K562 (cell line): Measurements from ENCODE around the gene ZBTB8B. TPM values are rescaled to one million over a fixed set of nuclear protein-coding genes. Genes with fewer than 3 reads are reported as not detected.

Experiments used
- CBFA2T2 ChIP-seq: fragments of 450-650 bp; conservative IDR thresholded peaks from 2 replicates; pipeline ENCODE4 v1.6.1; 2017; ENCODE audit warnings: mild to moderate bottlenecking
- ELF2 ChIP-seq: fragments of 250-450 bp; sonication (Bioruptor Pico); IDR thresholded peaks from 2 replicates; pipeline ENCODE4 v1.5.0; 2021; ENCODE audit warnings: mild to moderate bottlenecking
- FOXJ3 ChIP-seq: sonication (generic); formaldehyde crosslinking; IDR thresholded peaks from 2 replicates; pipeline ENCODE4 v1.4.0; 2020; ENCODE audit warnings: mild to moderate bottlenecking, missing genetic modification reagents
- GABPB2 ChIP-seq: fragments of 250-450 bp; sonication (Bioruptor Pico); conservative IDR thresholded peaks from 2 replicates; pipeline ENCODE4 v1.5.1; 2021; ENCODE audit warnings: mild to moderate bottlenecking
- HEY1 ChIP-seq: fragments of 250-450 bp; sonication (Bioruptor Pico); IDR thresholded peaks from 2 replicates; pipeline ENCODE4 v1.5.0; 2020; ENCODE audit warnings: mild to moderate bottlenecking, moderate library complexity, borderline replicate concordance
- MXI1 ChIP-seq: IDR thresholded peaks from 2 replicates; pipeline ENCODE4 v1.6.1; 2011; ENCODE audit warnings: low read depth, mild to moderate bottlenecking, improper control_type of control experiment, low read length
- NCOA2 ChIP-seq, 2 experiments: fragments of 450-650 bp; IDR thresholded peaks; 2 replicates each; pipeline ENCODE4 v1.6.1; 2018; ENCODE audit warnings: mild to moderate bottlenecking in 2 of 2, moderate library complexity in 1 of 2; ENCODE audit not compliant: partially characterized antibody in 2 of 2
- RCOR1 ChIP-seq, 2 experiments: IDR thresholded peaks; 2 replicates each; pipeline ENCODE4 v1.6.1; 2012; ENCODE audit warnings: low read depth in 2 of 2, low read length in 2 of 2, borderline replicate concordance in 1 of 2, improper control_type of control experiment in 1 of 2
- RFX5 ChIP-seq: IDR thresholded peaks from 2 replicates; pipeline ENCODE4 v1.6.1; 2011; ENCODE audit warnings: low read depth, mild to moderate bottlenecking, improper control_type of control experiment, low read length
- SIN3A ChIP-seq, 2 experiments: fragments of 150-350 bp in 1 of 2; IDR thresholded peaks; 2 replicates each; pipeline ENCODE4 v1.6.1; 2011 to 2016; ENCODE audit warnings: borderline replicate concordance in 2 of 2, low read depth in 2 of 2, low read length in 2 of 2, mild to moderate bottlenecking in 2 of 2, moderate library complexity in 2 of 2; ENCODE audit not compliant: control insufficient read depth in 1 of 2
- SMAD2 ChIP-seq: fragments of 150-350 bp; IDR thresholded peaks from 2 replicates; pipeline ENCODE4 v1.6.1; 2014; ENCODE audit warnings: low read depth, mild to moderate bottlenecking, low read length
- SREBF2 ChIP-seq: sonication (generic); formaldehyde crosslinking; IDR thresholded peaks from 2 replicates; pipeline ENCODE4 v1.4.0; 2020; ENCODE audit warnings: mild to moderate bottlenecking, missing genetic modification reagents
- TCF7 ChIP-seq: sonication (generic); IDR thresholded peaks from 2 replicates; pipeline ENCODE4 v1.6.1; 2016; ENCODE audit warnings: antibody characterized with exemption, borderline replicate concordance
- ZNF197 ChIP-seq: fragments of 200-800 bp; sonication (Bioruptor generic); IDR thresholded peaks from 2 replicates; pipeline ENCODE4 v1.6.1; 2016; ENCODE audit warnings: low read depth, missing genetic modification characterization, missing compliant biosample characterization
- polyA plus RNA-seq, 8 experiments: library from polyadenylated mRNA; depleted of rRNA in 4 of 8; stranded (reverse) in 5 of 8; unstranded in 3 of 8; fragments of >200 nt; fragmentation: Nextera tagmentation in 2 of 8; fragmentation: Illumina TruSeq in 1 of 8; extraction: Ambion mirVana in 2 of 8; extraction: Trizol in 1 of 8; gene quantifications; 2 replicates each; pipeline versions ENCODE4 v1.2.1 to v1.2.3, GENCODE V29; 2011 to 2014; ENCODE audit warnings: inconsistent platforms in 1 of 8, missing spikeins in 1 of 8
- total RNA-seq, 7 experiments: library from RNA; depleted of rRNA in 6 of 7; stranded (reverse); fragments of >200 nt in 6 of 7; fragmentation: Illumina TruSeq in 2 of 7; extraction: Trizol in 2 of 7; gene quantifications; 2 replicates each; pipeline versions ENCODE4 v1.2.1 to v1.2.3, GENCODE V29; 2011 to 2021; ENCODE audit warnings: low replicate concordance in 1 of 7
- TF ChIP-seq, protein P1 (sequence below): fragments of 250-450 bp; sonication (Bioruptor Pico); IDR thresholded peaks from 2 replicates; pipeline ENCODE4 v1.4.0; 2020; ENCODE audit warnings: mild to moderate bottlenecking, moderate library complexity
- TF ChIP-seq, protein P2 (sequence below): fragments of 150-350 bp; IDR thresholded peaks from 2 replicates; pipeline ENCODE4 v1.6.1; 2014; ENCODE audit warnings: low read depth, mild to moderate bottlenecking, low read length, borderline replicate concordance
- TF ChIP-seq, protein P3 (sequence below): IDR thresholded peaks from 3 replicates; pipeline ENCODE4 v1.6.1; 2011; ENCODE audit warnings: borderline replicate concordance, mild to moderate bottlenecking, moderate library complexity; ENCODE audit not compliant: insufficient read length; ENCODE audit errors: extremely low read depth

The ZBTB8B gene
- total and polyA plus RNA-seq, 9 of the 15 experiments (the other 6 are each of a cell fraction or from before 2014, with no cell fraction given) = not detected

DNA sequence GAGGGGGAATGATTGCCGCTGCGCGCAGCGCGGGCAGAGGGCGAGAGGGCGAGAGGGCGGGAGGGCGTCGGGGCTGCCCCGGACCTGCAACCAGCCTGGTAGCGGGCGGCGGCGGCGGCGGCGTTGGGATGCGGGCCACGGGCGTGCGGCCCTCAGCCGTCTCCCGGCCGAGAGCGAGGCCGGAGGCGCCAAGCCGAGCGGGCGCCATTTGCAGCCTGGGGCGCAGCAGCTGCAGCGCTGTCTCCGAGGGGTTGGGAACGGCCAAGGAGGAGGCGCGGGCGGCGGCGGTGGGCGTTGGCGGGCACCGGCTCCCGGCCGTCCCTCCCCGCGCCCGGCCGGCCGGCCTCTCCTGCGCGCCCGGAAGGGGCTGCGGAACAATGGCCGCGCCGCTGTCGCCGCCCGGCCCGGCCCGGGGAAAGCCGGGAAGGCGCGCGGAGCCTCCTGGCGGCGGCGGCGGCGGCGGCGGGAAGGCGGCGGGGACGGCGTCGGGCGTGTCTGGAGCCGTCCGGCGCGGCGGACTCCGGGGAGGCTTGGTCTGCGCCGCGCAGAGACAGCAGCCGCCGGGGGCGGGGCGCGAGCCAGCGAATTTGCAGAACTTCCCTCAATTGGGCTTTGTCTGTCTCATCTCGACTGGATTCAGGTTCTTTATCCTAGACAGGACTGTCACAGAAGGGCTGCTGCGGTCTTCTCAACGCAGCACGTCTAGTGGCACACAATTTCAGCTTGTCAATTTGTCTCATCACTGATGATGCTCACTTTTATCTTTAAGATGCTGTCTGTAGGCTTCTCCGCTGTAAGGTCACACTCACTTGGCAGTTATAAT lies 35.7 kb downstream of the ZBTB8B start (continued):
- TF ChIP-seq ZNF197 = no peak
- TF ChIP-seq RFX5 = no peak
- no peak for TF ChIP-seq SREBF2 (CRISPR knock-in tag)
- TF ChIP-seq, protein P1, sequence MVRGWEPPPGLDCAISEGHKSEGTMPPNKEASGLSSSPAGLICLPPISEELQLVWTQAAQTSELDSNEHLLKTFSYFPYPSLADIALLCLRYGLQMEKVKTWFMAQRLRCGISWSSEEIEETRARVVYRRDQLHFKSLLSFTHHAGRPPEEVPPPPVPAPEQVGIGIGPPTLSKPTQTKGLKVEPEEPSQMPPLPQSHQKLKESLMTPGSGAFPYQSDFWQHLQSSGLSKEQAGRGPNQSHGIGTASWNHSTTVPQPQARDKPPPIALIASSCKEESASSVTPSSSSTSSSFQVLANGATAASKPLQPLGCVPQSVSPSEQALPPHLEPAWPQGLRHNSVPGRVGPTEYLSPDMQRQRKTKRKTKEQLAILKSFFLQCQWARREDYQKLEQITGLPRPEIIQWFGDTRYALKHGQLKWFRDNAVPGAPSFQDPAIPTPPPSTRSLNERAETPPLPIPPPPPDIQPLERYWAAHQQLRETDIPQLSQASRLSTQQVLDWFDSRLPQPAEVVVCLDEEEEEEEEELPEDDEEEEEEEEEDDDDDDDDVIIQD = 0 out of 2 replicates have a peak, but pooled peaks have one; percentile 26
- TF ChIP-seq TCF7 = no peak
- no peak for TF ChIP-seq GABPB2 (CRISPR knock-in tag)
- TF ChIP-seq HEY1 (CRISPR knock-in tag) = no peak
- TF ChIP-seq, protein P2, sequence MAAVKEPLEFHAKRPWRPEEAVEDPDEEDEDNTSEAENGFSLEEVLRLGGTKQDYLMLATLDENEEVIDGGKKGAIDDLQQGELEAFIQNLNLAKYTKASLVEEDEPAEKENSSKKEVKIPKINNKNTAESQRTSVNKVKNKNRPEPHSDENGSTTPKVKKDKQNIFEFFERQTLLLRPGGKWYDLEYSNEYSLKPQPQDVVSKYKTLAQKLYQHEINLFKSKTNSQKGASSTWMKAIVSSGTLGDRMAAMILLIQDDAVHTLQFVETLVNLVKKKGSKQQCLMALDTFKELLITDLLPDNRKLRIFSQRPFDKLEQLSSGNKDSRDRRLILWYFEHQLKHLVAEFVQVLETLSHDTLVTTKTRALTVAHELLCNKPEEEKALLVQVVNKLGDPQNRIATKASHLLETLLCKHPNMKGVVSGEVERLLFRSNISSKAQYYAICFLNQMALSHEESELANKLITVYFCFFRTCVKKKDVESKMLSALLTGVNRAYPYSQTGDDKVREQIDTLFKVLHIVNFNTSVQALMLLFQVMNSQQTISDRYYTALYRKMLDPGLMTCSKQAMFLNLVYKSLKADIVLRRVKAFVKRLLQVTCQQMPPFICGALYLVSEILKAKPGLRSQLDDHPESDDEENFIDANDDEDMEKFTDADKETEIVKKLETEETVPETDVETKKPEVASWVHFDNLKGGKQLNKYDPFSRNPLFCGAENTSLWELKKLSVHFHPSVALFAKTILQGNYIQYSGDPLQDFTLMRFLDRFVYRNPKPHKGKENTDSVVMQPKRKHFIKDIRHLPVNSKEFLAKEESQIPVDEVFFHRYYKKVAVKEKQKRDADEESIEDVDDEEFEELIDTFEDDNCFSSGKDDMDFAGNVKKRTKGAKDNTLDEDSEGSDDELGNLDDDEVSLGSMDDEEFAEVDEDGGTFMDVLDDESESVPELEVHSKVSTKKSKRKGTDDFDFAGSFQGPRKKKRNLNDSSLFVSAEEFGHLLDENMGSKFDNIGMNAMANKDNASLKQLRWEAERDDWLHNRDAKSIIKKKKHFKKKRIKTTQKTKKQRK = no peak
- no peak for TF ChIP-seq NCOA2 (IDR thresholded peaks at IDR 0.05; ENCODE audit: partially characterized antibody in 2 of 2)
- TF ChIP-seq RCOR1 (IDR thresholded peaks at IDR 0.05; ENCODE audit: borderline replicate concordance in 1 of 2, low read depth in 2 of 2, low read length in 2 of 2) = no peak
- no peak for TF ChIP-seq FOXJ3 (CRISPR knock-in tag)
- TF ChIP-seq SMAD2 = no peak
- no peak for TF ChIP-seq CBFA2T2
- no peak for TF ChIP-seq ELF2 (CRISPR knock-in tag)
- no peak for TF ChIP-seq MXI1
- TF ChIP-seq, protein P3, sequence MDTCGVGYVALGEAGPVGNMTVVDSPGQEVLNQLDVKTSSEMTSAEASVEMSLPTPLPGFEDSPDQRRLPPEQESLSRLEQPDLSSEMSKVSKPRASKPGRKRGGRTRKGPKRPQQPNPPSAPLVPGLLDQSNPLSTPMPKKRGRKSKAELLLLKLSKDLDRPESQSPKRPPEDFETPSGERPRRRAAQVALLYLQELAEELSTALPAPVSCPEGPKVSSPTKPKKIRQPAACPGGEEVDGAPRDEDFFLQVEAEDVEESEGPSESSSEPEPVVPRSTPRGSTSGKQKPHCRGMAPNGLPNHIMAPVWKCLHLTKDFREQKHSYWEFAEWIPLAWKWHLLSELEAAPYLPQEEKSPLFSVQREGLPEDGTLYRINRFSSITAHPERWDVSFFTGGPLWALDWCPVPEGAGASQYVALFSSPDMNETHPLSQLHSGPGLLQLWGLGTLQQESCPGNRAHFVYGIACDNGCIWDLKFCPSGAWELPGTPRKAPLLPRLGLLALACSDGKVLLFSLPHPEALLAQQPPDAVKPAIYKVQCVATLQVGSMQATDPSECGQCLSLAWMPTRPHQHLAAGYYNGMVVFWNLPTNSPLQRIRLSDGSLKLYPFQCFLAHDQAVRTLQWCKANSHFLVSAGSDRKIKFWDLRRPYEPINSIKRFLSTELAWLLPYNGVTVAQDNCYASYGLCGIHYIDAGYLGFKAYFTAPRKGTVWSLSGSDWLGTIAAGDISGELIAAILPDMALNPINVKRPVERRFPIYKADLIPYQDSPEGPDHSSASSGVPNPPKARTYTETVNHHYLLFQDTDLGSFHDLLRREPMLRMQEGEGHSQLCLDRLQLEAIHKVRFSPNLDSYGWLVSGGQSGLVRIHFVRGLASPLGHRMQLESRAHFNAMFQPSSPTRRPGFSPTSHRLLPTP = no peak
- TF ChIP-seq SIN3A (IDR thresholded peaks at IDR 0.05; ENCODE audit: borderline replicate concordance in 2 of 2, control insufficient read depth in 1 of 2, low read depth in 2 of 2, low read length in 2 of 2) = peak in 1 of 2 experiments; percentile 29; a peak in 1 of 4 replicates
